IMR-90 (cell line): ENCODE data around the gene MOV10L1. TPM values are rescaled to one million over a fixed set of nuclear protein-coding genes. Genes with fewer than 3 reads are reported as not detected.
A peak's percentile ranks its signal among the peaks of the same experiment; 100 is the strongest.

Experiments used
- ATAC-seq: fragments of 200-7000 bp; cut with Tn5 transposase; 2 replicates; pipeline ENCODE4 v1.9.1; 2020; ENCODE audit warnings: low read depth, mild to moderate bottlenecking, moderate library complexity
- BruUV-seq: library from RNA; stranded (reverse); fragments of 400-500 nt; replicated peaks from 2 replicates; lab custom pipeline; 2021; lab: Mats Ljungman, UMichigan
- CTCF ChIA-PET: fragments of 300-600 bp; formaldehyde crosslinking; extraction: SDS; loops from one replicate; lab custom pipeline; 2021; ENCODE audit warnings: antibody characterized with exemption; lab: Yijun Ruan, JAX
- POLR2A ChIA-PET: fragments of 300-600 bp; sonication (Branson Sonifier 250); formaldehyde crosslinking; loops from one replicate; lab custom pipeline; 2022; ENCODE audit warnings: antibody characterized with exemption; ENCODE audit not compliant: unreplicated experiment; lab: Charles Lee
- DNase-seq: peaks from one replicate; pipeline ENCODE4 v3.0.0; 2013
- H2AFZ ChIP-seq: replicated peaks from 2 replicates; pipeline ENCODE3; 2013; ENCODE audit warnings: low read length, mild to moderate bottlenecking; ENCODE audit not compliant: poor library complexity
- H2AK5ac ChIP-seq: 2 replicates; pipeline ENCODE4 v1.6.1; 2013; ENCODE audit warnings: low read depth, low read length, inconsistent platforms
- H2AK9ac ChIP-seq: replicated peaks from 2 replicates; pipeline ENCODE3; 2013; ENCODE audit warnings: mild to moderate bottlenecking, low read depth, low read length, moderate library complexity; ENCODE audit not compliant: poor library complexity
- H2BK120ac ChIP-seq: 2 replicates; pipeline ENCODE4 v1.6.1; 2013; ENCODE audit warnings: low read depth, low read length, inconsistent platforms
- H2BK15ac ChIP-seq: 3 replicates; pipeline ENCODE4 v1.6.1; 2013; ENCODE audit warnings: low read depth, low read length, inconsistent platforms
- H2BK20ac ChIP-seq: 2 replicates; pipeline ENCODE4 v1.6.1; 2013; ENCODE audit warnings: low read depth, mild to moderate bottlenecking, inconsistent platforms, low read length, moderate library complexity
- H2BK5ac ChIP-seq: 2 replicates; pipeline ENCODE4 v1.6.1; 2013; ENCODE audit warnings: mild to moderate bottlenecking, low read depth, low read length, inconsistent platforms; ENCODE audit not compliant: poor library complexity, severe bottlenecking
- H3K14ac ChIP-seq: replicated peaks from 2 replicates; pipeline ENCODE4 v1.6.1; 2013; ENCODE audit warnings: low read depth, low read length, inconsistent platforms
- H3K18ac ChIP-seq: 2 replicates; pipeline ENCODE4 v1.6.1; 2013; ENCODE audit warnings: low read depth, low read length, control low read depth
- H3K23ac ChIP-seq: 2 replicates; pipeline ENCODE4 v1.6.1; 2013; ENCODE audit warnings: low read depth, low read length, inconsistent platforms
- H3K27ac ChIP-seq: 2 replicates; pipeline ENCODE4 v1.5.1; 2013; ENCODE audit warnings: mild to moderate bottlenecking, control low read depth, low read length; ENCODE audit not compliant: insufficient read depth
- H3K27me3 ChIP-seq: 2 replicates; pipeline ENCODE4 v1.6.1; 2013; ENCODE audit warnings: low read length; ENCODE audit not compliant: control insufficient read depth, insufficient read depth
- H3K36me3 ChIP-seq: 2 replicates; pipeline ENCODE4 v1.6.1; 2013; ENCODE audit warnings: low read length, mixed read lengths; ENCODE audit not compliant: control insufficient read depth, insufficient read depth
- H3K4ac ChIP-seq: 2 replicates; pipeline ENCODE4 v1.6.1; 2013; ENCODE audit warnings: low read depth, low read length, inconsistent platforms
- H3K4me1 ChIP-seq: 2 replicates; pipeline ENCODE4 v1.6.1; 2013; ENCODE audit warnings: low read length, mixed read lengths; ENCODE audit not compliant: control insufficient read depth, insufficient read depth
- H3K4me2 ChIP-seq: 2 replicates; pipeline ENCODE4 v1.6.1; 2013; ENCODE audit warnings: low read depth, mild to moderate bottlenecking, control low read depth, low read length, moderate library complexity
- H3K4me3 ChIP-seq: 2 replicates; pipeline ENCODE4 v1.5.1; 2013; ENCODE audit warnings: low read depth, mild to moderate bottlenecking, control low read depth, low read length, moderate library complexity; ENCODE audit not compliant: insufficient read depth
- H3K56ac ChIP-seq: 2 replicates; pipeline ENCODE4 v1.6.1; 2013; ENCODE audit warnings: low read length, inconsistent platforms; ENCODE audit not compliant: insufficient read depth; ENCODE audit errors: extremely low read depth
- H3K79me1 ChIP-seq, 2 experiments: 2 replicates each; pipeline ENCODE4 v1.6.1; 2013; ENCODE audit warnings: low read length in 2 of 2, inconsistent platforms in 1 of 2, low read depth in 1 of 2
- H3K9ac ChIP-seq: 2 replicates; pipeline ENCODE4 v1.6.1; 2013; ENCODE audit warnings: low read depth, low read length, control low read depth
- H3K9me1 ChIP-seq: 2 replicates; pipeline ENCODE4 v1.6.1; 2013; ENCODE audit warnings: low read length, inconsistent platforms; ENCODE audit not compliant: insufficient read depth
- H3K9me3 ChIP-seq: 2 replicates; pipeline ENCODE4 v1.6.1; 2013; ENCODE audit warnings: low read length; ENCODE audit not compliant: control insufficient read depth, insufficient read depth
- H4K20me1 ChIP-seq: 2 replicates; pipeline ENCODE4 v1.6.1; 2013; ENCODE audit warnings: low read length, inconsistent platforms; ENCODE audit not compliant: insufficient read depth
- H4K5ac ChIP-seq: 2 replicates; pipeline ENCODE4 v1.6.1; 2013; ENCODE audit warnings: mild to moderate bottlenecking, low read depth, low read length, control low read depth
- H4K8ac ChIP-seq, 2 experiments: 2 replicates each; pipeline ENCODE4 v1.6.1; 2013; ENCODE audit warnings: low read depth in 2 of 2, low read length in 2 of 2, control low read depth in 1 of 2, inconsistent platforms in 1 of 2
- H4K91ac ChIP-seq: 2 replicates; pipeline ENCODE4 v1.6.1; 2013; ENCODE audit warnings: low read depth, low read length, inconsistent platforms; ENCODE audit not compliant: insufficient read depth
- BHLHE40 ChIP-seq: fragments of 150-350 bp; IDR thresholded peaks from 2 replicates; pipeline ENCODE4 v1.6.1; 2016; ENCODE audit warnings: mild to moderate bottlenecking, low read depth, low read length
- FOS ChIP-seq: fragments of 150-350 bp; IDR thresholded peaks from 2 replicates; pipeline ENCODE4 v1.6.1; 2016; ENCODE audit warnings: low read depth, low read length
- MAFK ChIP-seq: IDR thresholded peaks from 2 replicates; pipeline ENCODE4 v1.6.1; 2012; ENCODE audit warnings: low read depth, low read length, improper control_type of control experiment
- MXI1 ChIP-seq: IDR thresholded peaks from 2 replicates; pipeline ENCODE4 v1.6.1; 2012; ENCODE audit warnings: low read depth, mild to moderate bottlenecking, low read length, moderate library complexity, borderline replicate concordance
- NFE2L2 ChIP-seq: fragments of 150-350 bp; IDR thresholded peaks from 2 replicates; pipeline ENCODE4 v1.6.1; 2016; ENCODE audit warnings: low read depth, mild to moderate bottlenecking, low read length
- RCOR1 ChIP-seq: IDR thresholded peaks from 2 replicates; pipeline ENCODE4 v1.6.1; 2012; ENCODE audit warnings: mild to moderate bottlenecking, low read length, improper control_type of control experiment; ENCODE audit not compliant: insufficient replicate concordance
- WGBS, 2 experiments: methylation state at CpG; one replicate each; pipeline versions ENCODE4 v1.1.5 to v1.1.7; 2013; ENCODE audit warnings: missing lambda C conversion rate in 2 of 2; ENCODE audit not compliant: insufficient read length in 1 of 2; ENCODE audit errors: extremely low coverage in 2 of 2; 5-methylcytosine and 5-hydroxymethylcytosine counted together
- dilution Hi-C: fragments of 300-500 bp; cut with HindIII; formaldehyde crosslinking; loops from one replicate; pipeline ENCODE4 v1.14.3; 2018; ENCODE audit warnings: low sequenced_read_pairs; ENCODE audit not compliant: unreplicated experiment
- in situ Hi-C: fragments of 300-500 bp; cut with MboI; formaldehyde crosslinking; loops from 3 replicates; pipeline ENCODE4 v1.14.3; 2019; ENCODE audit warnings: low sequenced_read_pairs, inconsistent platforms, mixed read lengths
- intact Hi-C: fragments of 100-400 bp; cut with micrococcal nuclease; formaldehyde crosslinking; loops from 2 replicates; pipeline ENCODE4 v1.10.0; 2022
- polyA plus RNA-seq, 3 experiments: library from polyadenylated mRNA; depleted of rRNA; stranded (reverse); fragments of >200 nt; gene quantifications; 2 replicates each; pipeline ENCODE4 v1.2.3, GENCODE V29; 2012; ENCODE audit warnings: low replicate concordance in 1 of 3
- total RNA-seq: library from RNA; depleted of rRNA; stranded (reverse); fragments of >200 nt; gene quantifications from 2 replicates; pipeline ENCODE4 v1.2.3, GENCODE V29; 2012
- TF ChIP-seq, protein P1 (sequence below): conservative IDR thresholded peaks from 2 replicates; pipeline ENCODE4 v1.5.1; 2012; ENCODE audit warnings: mild to moderate bottlenecking, low read depth, low read length, improper control_type of control experiment

The MOV10L1 gene
- total and polyA plus RNA-seq, 2 of the 4 experiments (the other 2 are of a cell fraction): 0.72 to 1.4 TPM

DNA sequence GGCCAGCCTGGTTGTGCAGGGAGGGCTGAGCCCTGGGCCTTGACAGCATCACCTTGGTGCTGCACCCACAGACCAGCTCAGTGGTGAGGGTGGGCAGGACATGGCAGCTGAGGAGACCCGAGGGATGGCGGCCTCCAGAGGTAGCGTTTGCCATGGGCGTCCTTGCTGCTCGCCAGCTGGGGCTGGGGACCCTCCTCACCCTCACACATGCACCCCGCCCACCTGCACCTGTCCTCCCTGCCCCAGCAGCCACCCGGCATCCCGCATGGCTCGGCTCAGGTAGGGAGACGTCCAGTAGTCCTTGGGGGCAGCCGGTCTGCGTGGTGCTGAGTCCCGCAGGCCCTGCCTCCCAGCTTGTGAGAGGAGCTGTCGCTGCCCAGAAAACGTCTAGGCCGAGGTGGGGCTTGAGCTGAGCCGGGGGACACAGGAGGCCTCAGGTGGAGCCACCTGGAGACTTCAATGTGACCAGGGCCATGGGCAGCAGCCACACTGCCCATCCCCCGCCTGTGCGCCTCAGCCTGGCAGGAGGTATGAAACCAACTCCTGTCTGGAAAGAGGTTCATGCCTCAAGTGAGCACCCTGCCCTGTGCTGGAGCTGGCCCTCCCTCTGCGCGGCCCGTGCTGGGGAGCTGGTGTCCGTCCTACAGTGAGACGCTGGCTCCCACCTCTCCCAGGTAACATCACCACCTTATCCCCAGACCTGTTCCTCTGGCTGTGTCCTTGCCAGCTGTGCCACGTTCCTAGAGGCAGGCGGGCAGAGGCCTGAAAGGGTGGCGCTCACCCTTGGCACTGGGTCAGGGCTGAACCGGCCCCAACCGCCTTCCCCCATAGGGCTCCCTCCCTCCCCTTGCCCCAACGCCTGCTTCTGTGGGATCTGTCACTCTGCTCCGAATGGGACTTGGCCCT, 92.6 kb downstream of the MOV10L1 start:
- H4K5ac ChIP-seq: no peak overlapping the region

More for the DNA sequence above, 92.6 kb downstream of the MOV10L1 start:
- ATAC-seq (no peak), DNase-seq (no peak)
- H3K79me1 ChIP-seq: peaks cover 0 to 15% of the 10 kb centered on the region in 2 experiments; a peak in 2 of 4 replicates
- intact Hi-C loops (no loop called here), dilution Hi-C loops (no loop called here), in situ Hi-C loops (no loop called here)
- peaks cover 2% of the 10 kb centered on the region; the same call in 1 of the 2 replicates for H3K36me3 ChIP-seq
- no peaks in the 10 kb centered on the region; the same call in 1 of the 2 replicates for H3K27me3 ChIP-seq
- no peak overlapping the region for H2BK5ac ChIP-seq
- 83% methylated on average over 10 of the region's 31 CpGs; no CpG with 5 or more reads in 1 of the 2 experiments for WGBS, 2 experiments
- H3K9me1 ChIP-seq: peaks cover 4% of the 10 kb centered on the region
- no peak overlapping the region for H3K14ac ChIP-seq
- no peak overlapping the region for H2AK5ac ChIP-seq
- no peaks in the 10 kb centered on the region for H3K9me3 ChIP-seq
- H4K20me1 ChIP-seq: no peaks in the 10 kb centered on the region
- no peak overlapping the region for H3K4ac ChIP-seq
- no peak overlapping the region for H4K8ac ChIP-seq
- H4K91ac ChIP-seq: no peak overlapping the region
- no peak overlapping the region for H2AFZ ChIP-seq
- no peak overlapping the region for H3K23ac ChIP-seq
- H2BK15ac ChIP-seq: no peak overlapping the region
- no TSS peak for BruUV-seq
- CTCF ChIA-PET: no interaction called here
- no peak overlapping the region for H2BK20ac ChIP-seq
- TF ChIP-seq BHLHE40 (no peak), NFE2L2 (no peak), MAFK (no peak), MXI1 (no peak), RCOR1 (no peak), FOS (no peak)
- TF ChIP-seq, protein P1, sequence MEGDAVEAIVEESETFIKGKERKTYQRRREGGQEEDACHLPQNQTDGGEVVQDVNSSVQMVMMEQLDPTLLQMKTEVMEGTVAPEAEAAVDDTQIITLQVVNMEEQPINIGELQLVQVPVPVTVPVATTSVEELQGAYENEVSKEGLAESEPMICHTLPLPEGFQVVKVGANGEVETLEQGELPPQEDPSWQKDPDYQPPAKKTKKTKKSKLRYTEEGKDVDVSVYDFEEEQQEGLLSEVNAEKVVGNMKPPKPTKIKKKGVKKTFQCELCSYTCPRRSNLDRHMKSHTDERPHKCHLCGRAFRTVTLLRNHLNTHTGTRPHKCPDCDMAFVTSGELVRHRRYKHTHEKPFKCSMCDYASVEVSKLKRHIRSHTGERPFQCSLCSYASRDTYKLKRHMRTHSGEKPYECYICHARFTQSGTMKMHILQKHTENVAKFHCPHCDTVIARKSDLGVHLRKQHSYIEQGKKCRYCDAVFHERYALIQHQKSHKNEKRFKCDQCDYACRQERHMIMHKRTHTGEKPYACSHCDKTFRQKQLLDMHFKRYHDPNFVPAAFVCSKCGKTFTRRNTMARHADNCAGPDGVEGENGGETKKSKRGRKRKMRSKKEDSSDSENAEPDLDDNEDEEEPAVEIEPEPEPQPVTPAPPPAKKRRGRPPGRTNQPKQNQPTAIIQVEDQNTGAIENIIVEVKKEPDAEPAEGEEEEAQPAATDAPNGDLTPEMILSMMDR: no peak
- H3K9ac ChIP-seq: no peak overlapping the region
- no peak overlapping the region for H3K18ac ChIP-seq
- H2AK9ac ChIP-seq: peak overlapping the region; percentile 61
- POLR2A ChIA-PET: no interaction called here
- no peak overlapping the region for H3K4me3 ChIP-seq
- no peak overlapping the region for H3K4me2 ChIP-seq
- peaks cover 12% of the 10 kb centered on the region for H3K4me1 ChIP-seq
- no peak overlapping the region for H3K27ac ChIP-seq
- H3K56ac ChIP-seq: no peak overlapping the region
- H2BK120ac ChIP-seq: no peak overlapping the region
